Rectal smooth muscle tissue (tissue), 1 donor: Measurements from ENCODE around the gene NUDT4B.
"Not testable (repeated sequence)": the region's sequence is repeated elsewhere in the genome, so short reads cannot be mapped to it uniquely, and the experiment has no call there.

Experiments used
- H3K27ac ChIP-seq: one replicate; pipeline ENCODE4 v1.7.0; 2013; ENCODE audit warnings: low read depth, low read length, inconsistent platforms
- H3K27me3 ChIP-seq: one replicate; pipeline ENCODE4 v1.7.0; 2013; ENCODE audit warnings: low read length; ENCODE audit not compliant: control insufficient read depth, insufficient read depth
- H3K36me3 ChIP-seq: one replicate; pipeline ENCODE4 v1.7.0; 2013; ENCODE audit warnings: low read length; ENCODE audit not compliant: control insufficient read depth, insufficient read depth
- H3K4me1 ChIP-seq: one replicate; pipeline ENCODE4 v1.7.0; 2013; ENCODE audit warnings: low read length; ENCODE audit not compliant: control insufficient read depth, insufficient read depth
- H3K4me3 ChIP-seq: one replicate; pipeline ENCODE4 v1.7.0; 2013; ENCODE audit warnings: low read length
- H3K9ac ChIP-seq: one replicate; pipeline ENCODE4 v1.7.0; 2013; ENCODE audit warnings: low read length

The NUDT4B gene

GRCh38 chr1:148777649-148778048 lies 29.1 kb downstream of the NUDT4B start:
- not testable (repeated sequence) for H3K27me3 ChIP-seq, H3K36me3 ChIP-seq, H3K9ac ChIP-seq, H3K4me1 ChIP-seq, H3K27ac ChIP-seq, H3K4me3 ChIP-seq

DNA sequence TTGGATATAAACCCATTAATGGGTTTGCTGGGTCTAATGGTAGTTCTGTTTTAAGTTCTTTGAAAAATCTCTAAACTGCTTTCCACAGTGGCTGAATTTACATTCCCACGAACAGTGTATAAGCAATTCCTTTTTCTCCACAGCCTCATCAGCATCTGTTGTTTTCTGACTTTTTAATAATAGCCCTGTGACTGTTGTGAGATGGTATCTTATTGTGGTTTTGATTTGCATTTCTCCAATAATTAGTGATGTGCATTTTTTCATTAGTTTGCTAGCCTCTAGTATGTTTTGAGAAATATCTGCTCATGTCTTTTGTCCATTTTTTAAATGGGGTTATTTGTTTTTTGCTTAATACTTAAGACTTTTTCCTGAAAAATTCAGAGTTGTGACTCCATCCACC lies 31.8 kb downstream of the NUDT4B start:
- not testable (repeated sequence) for H3K9ac ChIP-seq, H3K4me3 ChIP-seq, H3K36me3 ChIP-seq, H3K27me3 ChIP-seq, H3K4me1 ChIP-seq, H3K27ac ChIP-seq

DNA sequence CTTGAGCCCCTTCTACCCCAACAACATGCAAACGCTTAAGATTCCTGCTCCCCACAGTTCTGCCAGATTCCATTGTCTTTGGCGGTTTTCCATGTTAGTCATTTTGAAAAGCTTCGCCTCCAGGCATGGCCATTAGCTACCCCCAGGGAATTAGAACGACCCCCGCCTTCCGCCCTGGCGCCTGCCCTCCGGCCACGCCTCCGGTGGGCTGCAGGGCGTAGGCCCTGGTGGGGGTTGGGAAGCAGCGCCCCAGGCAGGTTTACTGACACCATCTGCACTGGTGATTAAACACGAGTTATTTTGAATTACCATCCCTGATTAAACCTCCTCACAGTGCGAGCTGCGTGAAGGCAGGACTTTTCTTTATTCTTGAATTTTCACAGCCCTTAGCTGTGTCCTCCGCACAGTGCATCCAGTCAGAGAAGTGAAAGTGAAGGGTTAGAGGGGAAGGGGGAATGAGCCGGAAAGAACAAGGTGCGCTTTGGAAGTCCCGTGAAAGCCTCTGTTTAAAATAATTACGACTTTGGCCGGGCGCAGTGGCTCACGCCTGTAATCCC lies 43.0 kb downstream of the NUDT4B start:
- H3K27me3 ChIP-seq, H3K4me1 ChIP-seq, H3K36me3 ChIP-seq, H3K4me3 ChIP-seq, H3K9ac ChIP-seq, H3K27ac ChIP-seq: not testable (repeated sequence)

- H3K36me3 ChIP-seq, H3K4me1 ChIP-seq, H3K9ac ChIP-seq, H3K27ac ChIP-seq, H3K27me3 ChIP-seq, H3K4me3 ChIP-seq: not testable (repeated sequence)
Measured at GRCh38 chr1:148793762-148794332, 45.3 kb downstream of the NUDT4B start.
